GM21447 (cell line): ENCODE data around the gene CD14.
A peak's percentile ranks its signal among the peaks of the same experiment; 100 is the strongest.
"Not testable (repeated sequence)": the region's sequence is repeated elsewhere in the genome, so short reads cannot be mapped to it uniquely, and the experiment has no call there.

ENCODE experiments used
- ATAC-seq: cut with Tn5 transposase; IDR thresholded peaks from one replicate; pipeline ENCODE4 v1.9.1; 2021; ENCODE audit not compliant: unreplicated experiment

The CD14 gene

GRCh38 chr5:140633021-140633471 is at the start of gene CD14:
CD14 (minus strand) TSS chr5:140633175; CDS start chr5:140633071, 104 bp downstream.
- ATAC-seq: no peak

- no peak for ATAC-seq
Observed at GRCh38 chr5:140678993-140679392, 46.0 kb upstream of the CD14 start.

- ATAC-seq: peak; percentile 78
Observed at GRCh38 chr5:140677947-140678346, 45.0 kb upstream of the CD14 start.

GRCh38 chr5:140674629-140675028 is 41.7 kb upstream of the CD14 start:
- ATAC-seq: no peak

- ATAC-seq: no peak
Observed at GRCh38 chr5:140674211-140674610, 41.2 kb upstream of the CD14 start.

GRCh38 chr5:140673187-140673976 is 40.4 kb upstream of the CD14 start, which contains the start of gene DND1:
DND1 (minus strand) TSS chr5:140673576; CDS start chr5:140673542, 34 bp downstream.
- ATAC-seq: no peak

- ATAC-seq: no peak
Observed at GRCh38 chr5:140672455-140673186, 39.6 kb upstream of the CD14 start.

- ATAC-seq: no peak
Observed at GRCh38 chr5:140671472-140672125, 38.6 kb upstream of the CD14 start.

GRCh38 chr5:140671035-140671434 is 38.1 kb upstream of the CD14 start:
- ATAC-seq: not testable (repeated sequence)

- peak; percentile 93 for ATAC-seq
Observed at GRCh38 chr5:140664359-140665119, 31.6 kb upstream of the CD14 start, which contains the start of gene WDR55. WDR55 (plus strand) TSS chr5:140664904; CDS start chr5:140664913, 9 bp downstream.

GRCh38 chr5:140664030-140664358 is 31.0 kb upstream of the CD14 start:
- ATAC-seq: no peak

- ATAC-seq: not testable (repeated sequence)
Observed at GRCh38 chr5:140660371-140660770, 27.4 kb upstream of the CD14 start.

- no peak for ATAC-seq
Observed at GRCh38 chr5:140658870-140659269, 25.9 kb upstream of the CD14 start.

GRCh38 chr5:140647042-140647419 is 14.1 kb upstream of the CD14 start:
- peak; percentile 25 for ATAC-seq

- no peak for ATAC-seq
Observed at GRCh38 chr5:140642718-140643117, 9.7 kb upstream of the CD14 start.

- no peak for ATAC-seq
Observed at GRCh38 chr5:140641716-140642115, 8.7 kb upstream of the CD14 start.

GRCh38 chr5:140639148-140639981 is 6.4 kb upstream of the CD14 start, which contains the start of gene TMCO6:
TMCO6 (plus strand) TSS chr5:140639451; CDS start chr5:140639528, 77 bp downstream.
- peak; percentile 79 for ATAC-seq

- not testable (repeated sequence) for ATAC-seq
Observed at GRCh38 chr5:140638898-140639147, 5.8 kb upstream of the CD14 start.

GRCh38 chr5:140637371-140638100 is 4.6 kb upstream of the CD14 start:
- ATAC-seq: no peak
